DOHH2 (cell line): ENCODE data around the gene PTPRN2.

Source experiments
- H3F3A ChIP-seq: fragments of 200-600 bp; sonication (generic), shearing (Covaris generic); 2 replicates; pipeline ENCODE4 v1.6.0; 2016; ENCODE audit warnings: antibody characterized with exemption, mild to moderate bottlenecking; ENCODE audit not compliant: control insufficient read depth, insufficient read depth
- H3K27ac ChIP-seq: fragments of 200-600 bp; sonication (generic); 2 replicates; pipeline ENCODE4 v1.5.1; 2014; ENCODE audit warnings: low read depth, mild to moderate bottlenecking, low read length, moderate library complexity
- H3K27me3 ChIP-seq: fragments of 200-600 bp; sonication (generic); 2 replicates; pipeline ENCODE4 v1.6.1; 2014; ENCODE audit warnings: mild to moderate bottlenecking, low read length, mixed read lengths; ENCODE audit not compliant: control insufficient read depth
- H3K36me3 ChIP-seq: fragments of 200-600 bp; sonication (generic); 2 replicates; pipeline ENCODE4 v1.6.1; 2014; ENCODE audit warnings: mild to moderate bottlenecking, low read length, moderate library complexity, mixed read lengths; ENCODE audit not compliant: control insufficient read depth
- H3K4me1 ChIP-seq: fragments of 200-600 bp; sonication (generic); 2 replicates; pipeline ENCODE4 v1.6.1; 2014; ENCODE audit warnings: mild to moderate bottlenecking, low read length, mixed read lengths; ENCODE audit not compliant: control insufficient read depth
- H3K4me2 ChIP-seq: fragments of 200-600 bp; sonication (generic); 2 replicates; pipeline ENCODE4 v1.6.0; 2014; ENCODE audit warnings: mild to moderate bottlenecking, low read length, moderate library complexity
- H3K4me3 ChIP-seq: fragments of 200-600 bp; sonication (generic); 2 replicates; pipeline ENCODE4 v1.5.1; 2014; ENCODE audit warnings: mild to moderate bottlenecking, low read length, mixed read lengths
- H3K79me2 ChIP-seq: fragments of 200-600 bp; sonication (generic); 2 replicates; pipeline ENCODE4 v1.6.1; 2014; ENCODE audit warnings: mild to moderate bottlenecking, low read length, mixed read lengths; ENCODE audit not compliant: control insufficient read depth
- H3K9me2 ChIP-seq: fragments of 200-600 bp; sonication (generic); replicated peaks from 2 replicates; pipeline ENCODE4 v1.6.1; 2014; ENCODE audit warnings: mild to moderate bottlenecking, low read length, mixed read lengths; ENCODE audit not compliant: control insufficient read depth
- H3K9me3 ChIP-seq: fragments of 200-600 bp; sonication (generic); 2 replicates; pipeline ENCODE4 v1.6.1; 2014; ENCODE audit warnings: antibody characterized with exemption, low read length, mixed read lengths; ENCODE audit not compliant: control insufficient read depth, insufficient read depth
- H4K20me1 ChIP-seq: fragments of 200-600 bp; sonication (generic); 2 replicates; pipeline ENCODE4 v1.6.0; 2014; ENCODE audit warnings: low read depth, mild to moderate bottlenecking, antibody characterized with exemption, low read length, moderate library complexity; ENCODE audit not compliant: control insufficient read depth, insufficient read depth
- CTCF ChIP-seq: fragments of 200-600 bp; sonication (generic); IDR thresholded peaks from one replicate; pipeline ENCODE4 v1.5.1; 2014; ENCODE audit warnings: antibody characterized with exemption, mild to moderate bottlenecking, low read depth, low read length; ENCODE audit not compliant: poor library complexity, severe bottlenecking
- EZH2phosphoT487 ChIP-seq: fragments of 200-600 bp; sonication (generic); IDR thresholded peaks from 2 replicates; pipeline ENCODE4 v1.6.1; 2017; ENCODE audit warnings: borderline replicate concordance, mild to moderate bottlenecking, antibody characterized with exemption, low read length, moderate library complexity, mixed read lengths

The PTPRN2 gene

GRCh38 chr7:157662110-157662791 lies 925.4 kb downstream of the PTPRN2 start:
- no peak overlapping the region for H3K27ac ChIP-seq
- peaks cover 8% of the 10 kb centered on the region for H3K4me1 ChIP-seq
- TF ChIP-seq CTCF (no peak), EZH2phosphoT487 (no peak)
- no peaks in the 10 kb centered on the region for H3K79me2 ChIP-seq
- H3K9me2 ChIP-seq, result no peaks in the 10 kb centered on the region
- no peaks in the 10 kb centered on the region for H3F3A ChIP-seq
- no peaks in the 10 kb centered on the region for H3K27me3 ChIP-seq
- H3K9me3 ChIP-seq, result no peaks in the 10 kb centered on the region
- H3K36me3 ChIP-seq, result no peaks in the 10 kb centered on the region
- no peak overlapping the region for H3K4me3 ChIP-seq
- H4K20me1 ChIP-seq, result no peaks in the 10 kb centered on the region
- H3K4me2 ChIP-seq, result no peak overlapping the region

- TF ChIP-seq CTCF, result no peak
- TF ChIP-seq EZH2phosphoT487, result no peak
Observed at GRCh38 chr7:157661611-157661975, 926.0 kb downstream of the PTPRN2 start.

GRCh38 chr7:157660971-157661610 lies 926.5 kb downstream of the PTPRN2 start:
- Histone ChIP-seq H3K4me1 (peaks cover 8% of the 10 kb centered on the region), H3F3A (no peaks in the 10 kb centered on the region), H3K4me3 (no peak overlapping the region), H3K9me2 (no peaks in the 10 kb centered on the region), H3K4me2 (no peak overlapping the region), H4K20me1 (no peaks in the 10 kb centered on the region), H3K79me2 (no peaks in the 10 kb centered on the region), H3K36me3 (no peaks in the 10 kb centered on the region), H3K27ac (no peak overlapping the region), H3K27me3 (no peaks in the 10 kb centered on the region), H3K9me3 (0 out of 2 replicates have a peak, but pooled peaks cover 3% of the 10 kb centered on the region)
- TF ChIP-seq CTCF (no peak), EZH2phosphoT487 (no peak)

More at GRCh38 chr7:157661611-157661975, 926.0 kb downstream of the PTPRN2 start:
- no peaks in the 10 kb centered on the region for H3F3A ChIP-seq
- no peaks in the 10 kb centered on the region for H3K79me2 ChIP-seq
- no peaks in the 10 kb centered on the region for H3K9me2 ChIP-seq
- no peaks in the 10 kb centered on the region for H4K20me1 ChIP-seq
- peaks cover 8% of the 10 kb centered on the region for H3K4me1 ChIP-seq
- no peaks in the 10 kb centered on the region for H3K9me3 ChIP-seq
- H3K4me2 ChIP-seq, result no peak overlapping the region
- no peak overlapping the region for H3K27ac ChIP-seq
- no peaks in the 10 kb centered on the region for H3K36me3 ChIP-seq
- no peaks in the 10 kb centered on the region for H3K27me3 ChIP-seq
- no peak overlapping the region for H3K4me3 ChIP-seq
